ENCODE measurements around the gene ADAMTS17. TPM values are rescaled to one million over a fixed set of nuclear protein-coding genes. Genes with fewer than 3 reads are reported as not detected.
"Not testable (repeated sequence)": the region's sequence is repeated elsewhere in the genome, so short reads cannot be mapped to it uniquely, and the experiment has no call there.

ADAMTS17 gene
- total and polyA plus RNA-seq, 5 donors from 2014 or later, result 0.20 to 8.2 (median 0.67) TPM; not detected in 1

GRCh38 chr15:99981191-99981647 lies 360.6 kb downstream of the ADAMTS17 start:
- Mint-ChIP-seq H3K4me3 (no peak overlapping the region), H3K4me1 (no peaks in the 10 kb centered on the region), H3K9me3 (no peaks in the 10 kb centered on the region), H3K27ac (no peak overlapping the region), H3K36me3 (peaks cover 3% of the 10 kb centered on the region), H3K27me3 (no peaks in the 10 kb centered on the region)
- Histone ChIP-seq H3K4me1 (ENCODE audit: control insufficient read depth, insufficient read depth, low read length, poor library complexity, severe bottlenecking) (no peaks in the 10 kb centered on the region), H3K9me3 (ENCODE audit: control insufficient read depth in 2 of 2, low read length in 2 of 2) (no peaks in the 10 kb centered on the region), H3K27ac (ENCODE audit: insufficient read depth, low read length, poor library complexity, severe bottlenecking) (no peak overlapping the region), H3K36me3 (ENCODE audit: control insufficient read depth, insufficient read depth, low read length) (no peaks in the 10 kb centered on the region), H3K4me3 (ENCODE audit: low read depth, low read length) (no peak overlapping the region), H3K27me3 (ENCODE audit: control insufficient read depth, insufficient read depth, low read length) (no peaks in the 10 kb centered on the region)
- no peak for ATAC-seq (ENCODE audit: low read depth in 2 of 2)
- DNase-seq, result no peak

GRCh38 chr15:99980752-99981151 lies 361.0 kb downstream of the ADAMTS17 start:
- no peaks in the 10 kb centered on the region for H3K36me3 ChIP-seq (ENCODE audit: control insufficient read depth, insufficient read depth, low read length)
- Mint-ChIP-seq H3K4me3 (no peak overlapping the region), H3K27ac (no peak overlapping the region), H3K4me1 (no peaks in the 10 kb centered on the region), H3K9me3 (no peaks in the 10 kb centered on the region), H3K36me3 (peaks cover 3% of the 10 kb centered on the region), H3K27me3 (no peaks in the 10 kb centered on the region)
- H3K27me3 ChIP-seq (ENCODE audit: control insufficient read depth, insufficient read depth, low read length), result no peaks in the 10 kb centered on the region
- DNase-seq, result no peak
- no peaks in the 10 kb centered on the region for H3K9me3 ChIP-seq (ENCODE audit: control insufficient read depth in 2 of 2, low read length in 2 of 2)
- ATAC-seq (ENCODE audit: low read depth in 2 of 2), result no peak
- no peak overlapping the region for H3K4me3 ChIP-seq (ENCODE audit: low read depth, low read length)
- H3K4me1 ChIP-seq (ENCODE audit: control insufficient read depth, insufficient read depth, low read length, poor library complexity, severe bottlenecking), result no peaks in the 10 kb centered on the region
- no peak overlapping the region for H3K27ac ChIP-seq (ENCODE audit: insufficient read depth, low read length, poor library complexity, severe bottlenecking)

GRCh38 chr15:99979886-99980285 lies 361.9 kb downstream of the ADAMTS17 start:
- H3K4me3 ChIP-seq (ENCODE audit: low read depth, low read length); H3K27me3 ChIP-seq (ENCODE audit: control insufficient read depth, insufficient read depth, low read length); H3K27me3 Mint-ChIP-seq; DNase-seq; H3K27ac ChIP-seq (ENCODE audit: insufficient read depth, low read length, poor library complexity, severe bottlenecking); H3K4me3 Mint-ChIP-seq; H3K27ac Mint-ChIP-seq; ATAC-seq (ENCODE audit: low read depth in 2 of 2); H3K36me3 Mint-ChIP-seq; H3K4me1 ChIP-seq (ENCODE audit: control insufficient read depth, insufficient read depth, low read length, poor library complexity, severe bottlenecking); H3K36me3 ChIP-seq (ENCODE audit: control insufficient read depth, insufficient read depth, low read length); H3K9me3 Mint-ChIP-seq; H3K4me1 Mint-ChIP-seq; H3K9me3 ChIP-seq (ENCODE audit: control insufficient read depth in 2 of 2, low read length in 2 of 2): not testable (repeated sequence)

- Mint-ChIP-seq H3K27me3 (no peaks in the 10 kb centered on the region), H3K27ac (no peak overlapping the region), H3K9me3 (no peaks in the 10 kb centered on the region), H3K4me1 (no peaks in the 10 kb centered on the region), H3K4me3 (no peak overlapping the region), H3K36me3 (peaks cover 3% of the 10 kb centered on the region)
- Histone ChIP-seq H3K27me3 (ENCODE audit: control insufficient read depth, insufficient read depth, low read length) (no peaks in the 10 kb centered on the region), H3K9me3 (ENCODE audit: control insufficient read depth in 2 of 2, low read length in 2 of 2) (no peaks in the 10 kb centered on the region), H3K4me3 (ENCODE audit: low read depth, low read length) (no peak overlapping the region), H3K27ac (ENCODE audit: insufficient read depth, low read length, poor library complexity, severe bottlenecking) (no peak overlapping the region), H3K4me1 (ENCODE audit: control insufficient read depth, insufficient read depth, low read length, poor library complexity, severe bottlenecking) (no peaks in the 10 kb centered on the region), H3K36me3 (ENCODE audit: control insufficient read depth, insufficient read depth, low read length) (no peaks in the 10 kb centered on the region)
- DNase-seq (no peak), ATAC-seq (ENCODE audit: low read depth in 2 of 2) (no peak)
Observed at GRCh38 chr15:99979371-99979770, 362.4 kb downstream of the ADAMTS17 start.

GRCh38 chr15:99978426-99978825 lies 363.3 kb downstream of the ADAMTS17 start:
- Mint-ChIP-seq H3K36me3 (peaks cover 3% of the 10 kb centered on the region), H3K4me1 (no peaks in the 10 kb centered on the region), H3K27me3 (no peaks in the 10 kb centered on the region), H3K4me3 (no peak overlapping the region), H3K27ac (no peak overlapping the region), H3K9me3 (no peaks in the 10 kb centered on the region)
- no peak for DNase-seq
- H3K27me3 ChIP-seq (ENCODE audit: control insufficient read depth, insufficient read depth, low read length), result no peaks in the 10 kb centered on the region
- H3K27ac ChIP-seq (ENCODE audit: insufficient read depth, low read length, poor library complexity, severe bottlenecking), result no peak overlapping the region
- no peaks in the 10 kb centered on the region for H3K36me3 ChIP-seq (ENCODE audit: control insufficient read depth, insufficient read depth, low read length)
- H3K9me3 ChIP-seq (ENCODE audit: control insufficient read depth in 2 of 2, low read length in 2 of 2), result no peaks in the 10 kb centered on the region
- ATAC-seq (ENCODE audit: low read depth in 2 of 2), result no peak
- H3K4me3 ChIP-seq (ENCODE audit: low read depth, low read length), result no peak overlapping the region
- H3K4me1 ChIP-seq (ENCODE audit: control insufficient read depth, insufficient read depth, low read length, poor library complexity, severe bottlenecking), result no peaks in the 10 kb centered on the region

GRCh38 chr15:99977929-99978328 lies 363.8 kb downstream of the ADAMTS17 start:
- no peaks in the 10 kb centered on the region for H3K4me1 ChIP-seq (ENCODE audit: control insufficient read depth, insufficient read depth, low read length, poor library complexity, severe bottlenecking)

GRCh38 chr15:99976811-99977271 lies 364.9 kb downstream of the ADAMTS17 start:
- no peaks in the 10 kb centered on the region for H3K36me3 ChIP-seq (ENCODE audit: control insufficient read depth, insufficient read depth, low read length)
- Mint-ChIP-seq H3K27ac (peak overlapping the region in 1 of 3 donors; percentile 31), H3K27me3 (no peaks in the 10 kb centered on the region), H3K9me3 (no peaks in the 10 kb centered on the region), H3K4me1 (no peaks in the 10 kb centered on the region), H3K36me3 (peaks cover 3% of the 10 kb centered on the region), H3K4me3 (no peak overlapping the region)
- H3K27me3 ChIP-seq (ENCODE audit: control insufficient read depth, insufficient read depth, low read length), result no peaks in the 10 kb centered on the region
- ATAC-seq (ENCODE audit: low read depth in 2 of 2), result no peak
- DNase-seq, result no peak
- H3K4me3 ChIP-seq (ENCODE audit: low read depth, low read length), result no peak overlapping the region
- H3K9me3 ChIP-seq (ENCODE audit: control insufficient read depth in 2 of 2, low read length in 2 of 2), result no peaks in the 10 kb centered on the region
- no peaks in the 10 kb centered on the region for H3K4me1 ChIP-seq (ENCODE audit: control insufficient read depth, insufficient read depth, low read length, poor library complexity, severe bottlenecking)
- H3K27ac ChIP-seq (ENCODE audit: insufficient read depth, low read length, poor library complexity, severe bottlenecking), result no peak overlapping the region

More at GRCh38 chr15:99977929-99978328, 363.8 kb downstream of the ADAMTS17 start:
- no peak for DNase-seq
- H3K27me3 ChIP-seq (ENCODE audit: control insufficient read depth, insufficient read depth, low read length), result no peaks in the 10 kb centered on the region
- no peaks in the 10 kb centered on the region for H3K4me1 Mint-ChIP-seq
- H3K4me3 Mint-ChIP-seq, result no peak overlapping the region
- H3K4me3 ChIP-seq (ENCODE audit: low read depth, low read length), result no peak overlapping the region
- ATAC-seq (ENCODE audit: low read depth in 2 of 2), result no peak
- no peaks in the 10 kb centered on the region for H3K9me3 Mint-ChIP-seq
- H3K27me3 Mint-ChIP-seq, result no peaks in the 10 kb centered on the region
- peaks cover 3% of the 10 kb centered on the region for H3K36me3 Mint-ChIP-seq
- H3K36me3 ChIP-seq (ENCODE audit: control insufficient read depth, insufficient read depth, low read length), result no peaks in the 10 kb centered on the region
- H3K27ac ChIP-seq (ENCODE audit: insufficient read depth, low read length, poor library complexity, severe bottlenecking), result no peak overlapping the region
- H3K9me3 ChIP-seq (ENCODE audit: control insufficient read depth in 2 of 2, low read length in 2 of 2), result no peaks in the 10 kb centered on the region
- no peak overlapping the region for H3K27ac Mint-ChIP-seq

- Histone ChIP-seq H3K4me3 (ENCODE audit: low read depth, low read length) (no peak overlapping the region), H3K27me3 (ENCODE audit: control insufficient read depth, insufficient read depth, low read length) (no peaks in the 10 kb centered on the region), H3K4me1 (ENCODE audit: control insufficient read depth, insufficient read depth, low read length, poor library complexity, severe bottlenecking) (no peaks in the 10 kb centered on the region), H3K27ac (ENCODE audit: insufficient read depth, low read length, poor library complexity, severe bottlenecking) (no peak overlapping the region), H3K36me3 (ENCODE audit: control insufficient read depth, insufficient read depth, low read length) (no peaks in the 10 kb centered on the region), H3K9me3 (ENCODE audit: control insufficient read depth in 2 of 2, low read length in 2 of 2) (no peaks in the 10 kb centered on the region)
- DNase-seq (no peak), ATAC-seq (ENCODE audit: low read depth in 2 of 2) (no peak)
- Mint-ChIP-seq H3K9me3 (no peaks in the 10 kb centered on the region), H3K27ac (no peak overlapping the region), H3K4me3 (no peak overlapping the region), H3K36me3 (peaks cover 3% of the 10 kb centered on the region), H3K27me3 (no peaks in the 10 kb centered on the region), H3K4me1 (no peaks in the 10 kb centered on the region)
Observed at GRCh38 chr15:99976000-99976399, 365.8 kb downstream of the ADAMTS17 start.

Data from CD4-positive, CD25-positive, alpha-beta regulatory T cell (primary cell).